GM19023 (cell line): Measurements from ENCODE around the gene PTAFR.

Experiments used
- ATAC-seq: cut with Tn5 transposase; IDR thresholded peaks from one replicate; pipeline ENCODE4 v1.9.1; 2021; ENCODE audit warnings: mild to moderate bottlenecking, moderate library complexity; ENCODE audit not compliant: unreplicated experiment

The PTAFR gene

DNA sequence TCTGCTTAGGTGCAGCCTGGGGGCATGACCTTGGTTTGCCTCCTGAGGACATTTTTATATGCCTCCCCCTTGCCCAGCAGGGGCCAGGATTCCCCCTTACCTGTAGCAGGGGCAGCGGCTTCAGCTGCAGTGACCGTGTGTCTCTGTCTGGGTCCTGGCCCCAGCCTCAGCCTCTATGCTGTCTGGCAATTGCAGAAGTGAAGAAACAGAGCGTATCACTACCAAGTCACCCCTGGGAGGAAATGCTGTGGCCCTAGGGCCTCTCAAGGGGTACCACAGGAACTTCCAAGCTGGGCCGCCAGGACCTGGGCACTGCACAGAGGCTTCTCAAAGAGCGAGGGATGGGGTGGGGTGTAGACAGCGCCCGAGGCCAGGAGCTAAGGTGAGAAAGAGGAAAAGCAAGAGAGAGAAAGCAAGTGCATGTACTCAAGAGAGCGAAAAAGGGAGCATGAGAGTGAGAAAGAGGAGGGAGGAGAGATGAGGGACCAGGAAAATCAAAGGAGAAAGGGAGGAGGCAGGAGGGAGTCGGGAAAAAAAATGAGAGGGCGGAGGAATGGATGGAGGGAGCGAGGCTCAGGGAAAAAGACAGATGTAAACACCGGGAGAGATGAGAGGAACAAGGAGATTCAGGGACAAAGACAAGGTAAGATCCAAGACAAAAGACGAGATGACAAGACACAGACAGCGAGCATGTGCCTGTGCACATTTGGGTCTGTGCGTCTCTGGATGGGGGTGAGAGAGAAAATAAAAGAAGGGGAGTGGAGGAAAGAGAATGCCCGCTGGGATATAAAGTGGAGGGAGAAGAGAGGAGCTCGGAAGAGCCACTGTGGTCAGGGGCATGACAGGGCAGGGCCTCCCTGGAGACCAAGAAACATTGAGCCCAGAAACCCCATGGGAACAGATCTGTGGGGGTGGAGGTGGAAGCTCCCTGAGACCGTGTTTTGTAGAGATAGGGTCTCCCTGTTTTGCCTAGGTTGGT lies at the start of gene PTAFR:
Gene PTAFR, minus strand, starts transcription at position 199 of the 979 bp plus-strand sequence. CDS start 25,669 bp downstream, outside the sequence.
- ATAC-seq = peak; percentile 33

GRCh38 chr1:28213315-28213714 lies 36.8 kb upstream of the PTAFR start:
- no peak for ATAC-seq

GRCh38 chr1:28209700-28210099 lies 33.2 kb upstream of the PTAFR start:
- ATAC-seq = no peak

DNA sequence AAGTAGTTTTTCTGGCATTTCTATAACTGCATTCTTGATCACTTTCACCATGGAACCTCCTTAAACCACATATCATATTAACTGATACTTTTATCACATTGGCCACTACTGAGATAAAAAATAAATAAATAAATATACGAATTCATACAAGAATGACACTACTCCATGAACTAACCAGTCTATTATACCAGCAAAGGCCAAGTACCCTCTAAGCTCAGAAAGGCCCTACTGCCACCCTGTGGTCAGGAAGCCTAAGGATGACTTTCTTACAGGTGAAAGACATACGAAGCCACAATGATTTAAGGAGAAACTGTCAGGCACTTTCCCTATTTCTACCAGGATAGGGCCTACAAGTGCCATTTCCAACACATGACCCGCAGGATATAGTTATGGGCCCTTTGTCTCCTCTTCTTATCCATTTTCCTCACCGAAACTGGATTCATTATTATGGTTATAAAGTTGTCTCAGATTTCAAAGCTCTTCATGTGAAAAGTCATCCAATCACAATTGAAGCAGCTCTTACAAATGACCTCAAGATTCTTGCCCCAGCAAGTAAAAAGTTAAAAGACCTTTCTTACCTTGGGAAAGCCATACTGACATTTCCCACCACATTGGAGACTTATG lies 32.4 kb upstream of the PTAFR start:
- ATAC-seq = no peak

- no peak for ATAC-seq
Observed at GRCh38 chr1:28205243-28205642, 28.8 kb upstream of the PTAFR start.

DNA sequence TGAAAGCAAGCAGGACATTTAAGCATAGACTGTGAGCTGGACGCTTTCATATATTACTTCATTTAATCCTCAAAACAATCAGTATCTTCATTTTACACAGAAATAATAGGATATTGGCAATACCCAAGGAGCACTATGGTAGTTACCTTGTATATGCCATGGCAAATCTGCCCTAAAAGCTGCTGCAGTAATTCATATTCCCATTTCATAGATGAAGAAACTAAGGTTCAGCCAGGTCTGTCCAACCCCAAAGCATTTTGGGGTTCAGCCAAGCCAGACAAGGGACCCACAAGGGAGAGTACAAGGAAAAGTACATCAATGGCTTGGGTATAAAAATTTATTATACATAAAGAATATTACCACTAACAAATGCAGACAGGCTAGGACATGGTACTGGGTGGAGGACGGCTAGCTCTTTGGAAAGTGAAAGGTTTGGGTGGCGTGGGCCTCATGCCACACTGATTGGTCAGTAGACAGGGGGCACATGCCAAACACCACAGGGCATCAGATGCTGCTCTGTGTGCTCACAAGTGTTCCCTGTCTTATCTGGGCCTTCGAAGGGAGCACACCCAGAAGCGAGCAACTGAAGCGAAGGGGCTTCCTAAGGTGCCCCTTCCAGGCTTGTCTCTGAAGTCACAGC lies 23.9 kb upstream of the PTAFR start:
- no peak for ATAC-seq

DNA sequence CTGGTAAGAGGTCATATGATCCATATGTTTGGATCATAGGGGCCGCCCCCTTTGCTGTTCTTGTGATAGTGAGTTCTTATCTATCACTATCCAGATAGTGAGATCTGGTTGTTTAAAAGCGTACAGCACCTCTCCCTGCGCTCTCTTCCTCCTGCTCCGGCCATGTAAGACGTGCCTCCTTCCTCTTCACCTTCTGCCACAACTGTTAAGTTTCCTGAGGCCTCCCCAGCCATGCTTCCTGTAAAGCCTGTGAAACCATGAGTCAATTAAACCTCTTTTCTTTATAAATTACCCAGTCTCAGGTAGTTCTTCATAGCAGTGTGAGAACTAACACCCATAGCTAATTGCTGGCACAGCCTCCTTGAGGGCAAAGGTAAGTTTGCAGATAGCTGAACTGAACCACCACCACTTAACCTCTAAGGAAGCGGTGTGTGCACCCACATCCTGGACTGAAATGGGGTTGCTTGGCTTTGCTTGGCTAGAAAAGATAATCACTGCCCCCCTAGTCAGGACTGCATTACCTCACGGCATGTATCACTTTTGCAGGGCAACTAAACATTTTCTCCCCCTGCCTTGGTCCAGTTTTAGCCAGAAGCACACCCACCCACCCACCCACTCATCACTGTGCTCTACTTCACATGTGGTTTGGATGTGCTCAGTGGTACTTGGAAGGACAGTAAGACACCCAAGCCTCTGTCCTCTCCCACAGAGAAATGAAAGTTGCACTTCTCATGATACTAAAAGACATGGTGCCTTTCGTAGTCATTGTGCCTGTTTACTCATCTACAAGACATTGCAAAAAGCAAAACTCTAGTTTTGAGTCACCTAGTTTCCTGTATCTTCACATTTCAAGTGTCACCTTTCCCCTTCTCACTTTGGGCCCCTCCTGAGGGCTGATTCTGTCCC lies 23.1 kb upstream of the PTAFR start:
- peak; percentile 82 for ATAC-seq

GRCh38 chr1:28197682-28198415 lies 21.4 kb upstream of the PTAFR start:
- no peak for ATAC-seq

- ATAC-seq = no peak
Observed at GRCh38 chr1:28196330-28196729, 19.8 kb upstream of the PTAFR start.

DNA sequence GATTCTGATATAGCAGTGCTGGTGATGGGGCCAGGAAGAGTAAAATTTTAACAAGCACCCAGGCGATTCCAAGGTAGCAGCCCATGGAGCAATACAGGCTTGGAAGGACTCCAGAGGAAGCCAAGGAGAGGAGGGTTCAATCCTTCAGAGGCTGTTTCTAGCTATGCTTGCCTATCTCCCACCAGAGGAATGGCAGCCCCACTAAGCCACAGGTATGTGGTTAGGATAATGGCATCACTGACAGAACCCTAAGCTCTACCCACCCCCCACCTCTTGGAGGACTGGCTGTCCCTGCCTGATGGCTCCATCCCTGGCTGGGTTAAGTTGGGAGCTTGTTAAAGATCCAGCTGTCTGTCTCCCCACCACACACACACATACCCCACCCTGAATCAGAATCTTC lies 19.3 kb upstream of the PTAFR start:
- no peak for ATAC-seq

- no peak for ATAC-seq
Observed at GRCh38 chr1:28194326-28195035, 18.0 kb upstream of the PTAFR start.

- ATAC-seq = no peak
Observed at GRCh38 chr1:28193701-28194161, 17.2 kb upstream of the PTAFR start.

DNA sequence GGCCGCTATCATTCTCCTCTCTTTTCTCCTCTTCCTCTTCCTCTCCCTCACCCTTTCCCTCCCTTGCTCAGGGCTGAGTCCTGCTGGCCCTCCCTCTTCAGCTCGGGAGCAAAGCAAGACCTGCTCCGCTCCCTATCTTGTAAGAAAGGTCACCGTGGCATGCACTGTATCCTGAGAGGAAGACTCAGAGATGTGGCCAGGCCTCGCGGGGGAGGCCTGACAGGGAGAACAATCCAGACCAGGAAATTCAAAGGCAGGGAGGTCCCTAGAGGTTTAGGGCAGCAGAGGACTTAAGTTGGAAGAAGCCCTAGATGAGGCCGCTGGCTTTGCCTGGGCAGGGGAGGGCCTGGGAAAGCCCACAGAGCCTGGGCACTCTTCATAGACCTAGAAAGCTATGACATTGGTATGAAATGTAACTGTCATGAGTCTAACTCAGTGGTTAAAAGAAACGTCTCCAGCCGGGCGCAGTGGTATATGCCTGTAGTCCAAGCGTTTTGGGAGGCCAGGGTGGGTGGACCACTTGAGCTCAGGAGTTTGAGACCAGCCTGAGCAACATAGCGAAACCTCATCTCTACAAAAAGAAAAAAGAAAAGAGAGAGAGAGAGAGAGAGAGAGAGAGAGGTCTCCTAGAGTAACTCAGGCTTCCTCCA lies 14.6 kb upstream of the PTAFR start:
- no peak for ATAC-seq

GRCh38 chr1:28190337-28190979 lies 14.0 kb upstream of the PTAFR start:
- ATAC-seq = no peak

DNA sequence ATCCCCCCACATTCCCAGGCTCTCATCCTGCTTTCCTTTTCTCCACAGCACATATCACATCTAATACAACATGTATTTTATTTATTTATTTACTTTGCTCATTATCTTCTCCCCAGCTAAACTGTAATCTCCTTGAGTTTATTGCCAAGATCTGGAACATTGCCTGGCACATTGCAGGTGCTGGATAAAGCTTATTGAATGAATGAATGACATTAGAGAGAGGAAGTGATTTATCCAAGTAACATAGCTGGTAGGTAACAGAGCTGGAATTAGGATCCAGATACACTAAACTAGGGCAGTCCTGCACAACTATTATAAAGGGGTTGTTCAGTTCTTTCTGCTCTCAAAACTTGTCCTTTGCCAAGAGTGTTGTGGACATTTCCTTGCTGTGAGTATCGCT lies 8.6 kb upstream of the PTAFR start:
- no peak for ATAC-seq

DNA sequence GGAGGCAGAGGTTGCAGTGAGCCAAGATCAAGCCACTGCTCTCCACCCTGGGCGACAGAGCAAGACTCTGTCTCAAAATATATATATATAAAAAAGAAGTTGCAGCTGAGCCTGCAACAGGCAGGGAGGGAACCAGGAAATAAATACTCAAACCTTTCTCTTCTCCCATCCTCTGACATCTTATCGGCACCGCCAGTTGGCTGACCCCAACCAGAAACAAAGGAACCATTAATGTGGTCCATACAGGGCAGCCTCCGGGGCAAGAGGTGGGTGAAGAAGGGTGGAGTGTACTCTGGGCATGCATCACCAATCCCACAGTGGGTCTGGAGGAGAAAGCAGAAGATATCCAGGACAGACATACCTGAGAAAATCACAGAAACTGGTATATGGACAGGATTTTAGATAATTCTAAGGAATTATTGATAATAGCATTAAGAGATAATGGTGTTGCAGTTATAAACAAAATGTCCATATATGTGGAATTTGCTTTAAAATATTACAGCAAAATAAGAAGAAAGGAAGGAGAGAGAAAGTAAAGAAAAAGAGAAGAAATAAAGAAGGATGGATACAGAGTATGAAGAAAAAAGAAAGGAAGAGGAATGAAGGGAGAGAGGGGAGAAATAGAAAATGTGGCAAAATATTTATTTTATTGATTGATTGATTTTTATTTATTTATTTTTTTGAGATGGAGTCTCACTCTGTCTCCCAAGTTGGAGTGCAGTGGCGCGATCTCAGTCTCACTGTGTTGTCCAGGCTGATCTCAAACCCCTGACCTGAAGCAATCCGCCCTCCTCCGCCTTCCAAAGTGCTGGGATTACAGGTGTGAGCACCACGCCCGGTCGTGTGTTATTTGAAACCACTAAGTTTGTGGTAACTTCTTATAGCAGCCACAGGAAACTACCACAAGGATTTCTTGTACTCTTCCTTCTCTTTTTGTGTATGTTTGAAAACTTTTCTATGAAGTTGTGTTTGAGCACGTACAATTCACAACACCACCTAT lies 4.1 kb upstream of the PTAFR start:
- no peak for ATAC-seq
